HG03108 (cell line): ENCODE results near the gene TBC1D22A.

Source experiments
- ATAC-seq: cut with Tn5 transposase; IDR thresholded peaks from one replicate; pipeline ENCODE4 v1.9.1; 2021; ENCODE audit warnings: moderate library complexity; ENCODE audit not compliant: unreplicated experiment

TBC1D22A gene

DNA sequence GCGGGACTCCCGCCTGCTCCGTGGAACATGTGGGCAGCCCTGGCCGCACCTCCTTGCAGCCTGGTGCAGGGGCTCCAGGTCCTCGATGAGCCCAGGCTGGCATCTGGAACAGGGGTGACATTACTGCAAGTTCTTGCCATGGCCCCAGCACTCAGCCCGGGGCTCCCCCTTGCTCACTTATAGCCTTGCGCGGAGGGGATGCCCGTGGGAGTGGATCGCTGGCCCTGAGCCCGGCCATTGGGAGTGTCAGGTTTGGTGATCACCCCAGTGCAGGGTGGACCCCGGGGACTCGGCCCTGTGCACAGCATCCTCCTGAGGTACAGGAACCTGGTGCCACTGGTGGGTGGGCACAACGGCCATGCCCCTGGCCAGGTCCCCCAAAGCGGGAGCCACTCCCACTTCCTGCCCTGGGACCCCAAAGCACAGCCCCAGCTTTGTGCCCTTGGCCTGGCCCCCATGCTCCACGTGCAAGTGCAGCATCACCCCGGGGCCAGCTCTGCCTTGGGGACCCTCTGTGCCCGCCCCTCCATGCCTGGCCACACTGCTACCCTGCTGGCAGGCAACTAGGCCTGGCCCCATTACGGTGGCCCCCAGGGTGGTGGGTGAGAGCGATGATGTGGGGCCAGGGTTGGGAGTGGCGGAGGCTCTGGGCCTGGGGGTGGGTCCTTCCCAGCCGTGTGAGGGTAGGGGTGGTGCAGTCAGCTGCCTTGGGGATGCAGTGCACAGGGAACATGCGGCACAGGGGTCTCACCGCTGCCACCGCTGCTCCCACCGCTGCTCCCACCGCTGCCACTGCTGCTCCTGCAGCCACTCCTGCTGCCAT lies 439.8 kb downstream of the TBC1D22A start:
- no peak for ATAC-seq

GRCh38 chr22:47202819-47203553 lies 440.5 kb downstream of the TBC1D22A start:
- no peak for ATAC-seq

- no peak for ATAC-seq
Measured at GRCh38 chr22:47203554-47203991, 441.1 kb downstream of the TBC1D22A start.

DNA sequence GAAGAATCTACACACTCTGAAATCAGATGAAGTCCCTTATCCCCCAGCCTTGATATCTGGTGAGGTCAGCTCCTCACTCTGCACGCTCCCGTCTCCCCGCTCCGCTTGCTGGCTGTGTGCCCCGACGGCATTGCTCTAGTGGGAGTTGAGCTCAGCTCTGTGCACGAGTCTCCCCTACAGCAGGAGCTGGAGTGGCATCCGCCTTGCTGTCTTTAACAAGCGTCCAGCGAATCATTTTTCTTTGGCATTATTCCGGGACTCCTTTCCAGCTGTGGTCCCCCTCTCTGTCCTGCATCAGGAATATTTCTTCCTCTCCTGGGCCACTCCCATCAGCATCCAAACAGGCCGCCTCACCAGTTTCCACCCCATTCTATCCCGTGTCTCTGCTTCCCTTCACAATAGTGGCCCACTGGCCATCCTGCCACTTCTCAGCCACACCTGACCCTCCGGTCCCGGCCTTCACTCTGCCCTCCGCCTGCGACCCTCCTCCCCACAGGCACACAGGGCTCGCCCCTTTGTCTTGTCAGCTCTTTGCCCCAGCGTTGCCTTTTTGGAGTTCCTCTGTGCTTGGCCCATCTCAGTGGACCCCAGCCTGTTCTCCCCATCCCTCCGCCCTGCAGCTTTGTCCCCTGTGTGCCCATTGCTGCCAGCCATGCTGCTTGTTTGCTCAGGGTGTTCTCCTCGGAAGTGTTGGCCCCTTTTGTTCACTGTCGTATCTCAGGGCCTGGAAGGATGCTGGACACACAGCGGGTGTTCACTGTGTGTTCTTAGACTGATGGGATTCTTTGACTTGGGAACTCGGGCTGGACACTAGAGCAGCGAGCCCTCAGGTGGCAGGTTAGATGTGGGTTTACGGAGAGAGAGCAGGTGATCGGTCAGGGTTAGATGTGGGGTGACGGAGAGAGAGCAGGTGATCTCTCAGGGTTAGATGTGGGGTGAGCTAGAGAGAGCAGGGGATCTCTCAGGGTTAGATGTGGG lies 441.8 kb downstream of the TBC1D22A start:
- ATAC-seq, result no peak

DNA sequence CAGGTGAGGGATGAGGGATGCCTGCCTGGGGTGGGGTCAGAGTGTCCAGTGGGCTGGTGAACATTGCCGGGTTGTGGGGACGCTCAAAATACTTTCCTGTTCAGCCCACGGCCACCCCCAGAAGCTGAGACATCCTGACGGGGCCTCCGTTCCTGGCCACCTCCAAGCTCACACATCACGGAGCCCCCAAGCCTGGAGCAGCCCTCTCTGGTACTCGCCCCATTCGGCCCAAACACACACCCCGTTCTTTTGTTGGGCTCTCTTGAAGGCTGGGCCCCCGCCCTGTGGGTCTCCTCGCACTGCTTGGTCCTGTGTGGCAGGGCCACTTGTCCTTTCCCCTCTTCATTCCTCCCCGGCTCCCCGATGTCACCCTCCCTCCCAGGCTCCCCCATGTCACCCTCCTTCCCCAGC lies 442.6 kb downstream of the TBC1D22A start:
- ATAC-seq, result no peak

GRCh38 chr22:47205554-47205953 lies 443.1 kb downstream of the TBC1D22A start:
- no peak for ATAC-seq

GRCh38 chr22:47206164-47206563 lies 443.7 kb downstream of the TBC1D22A start:
- ATAC-seq, result no peak

- ATAC-seq, result no peak
Measured at GRCh38 chr22:47206666-47207218, 444.3 kb downstream of the TBC1D22A start.

- ATAC-seq, result no peak
Measured at GRCh38 chr22:47207387-47207786, 444.9 kb downstream of the TBC1D22A start.

GRCh38 chr22:47207846-47208554 lies 445.6 kb downstream of the TBC1D22A start:
- no peak for ATAC-seq

GRCh38 chr22:47208630-47209029 lies 446.2 kb downstream of the TBC1D22A start:
- no peak for ATAC-seq

- ATAC-seq, result no peak
Measured at GRCh38 chr22:47209040-47209514, 446.6 kb downstream of the TBC1D22A start.

DNA sequence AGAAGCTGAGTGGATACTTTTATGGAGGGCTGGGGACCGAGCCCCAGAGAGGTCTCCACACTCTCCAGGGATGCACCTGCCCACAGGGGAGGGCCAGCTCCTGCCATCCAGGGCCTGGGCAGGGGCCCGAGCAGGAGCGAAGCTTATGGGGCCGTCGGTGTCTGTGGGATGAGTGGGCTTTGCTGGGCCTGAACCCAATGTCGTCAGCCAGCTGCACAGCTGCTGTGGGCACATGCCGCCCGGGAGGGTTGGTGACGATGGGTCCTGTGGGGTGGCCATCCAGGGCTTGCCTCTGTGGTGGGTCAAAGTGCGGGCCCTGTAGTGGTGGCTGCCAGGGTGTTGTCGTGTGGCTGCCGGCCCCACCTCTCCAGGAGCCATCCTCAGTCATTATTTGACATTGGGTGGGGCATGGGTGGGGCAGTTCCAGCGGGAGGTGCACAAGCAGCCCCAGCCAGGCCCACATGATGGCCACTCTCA lies 447.1 kb downstream of the TBC1D22A start:
- no peak for ATAC-seq

GRCh38 chr22:47210112-47210657 lies 447.7 kb downstream of the TBC1D22A start:
- no peak for ATAC-seq

DNA sequence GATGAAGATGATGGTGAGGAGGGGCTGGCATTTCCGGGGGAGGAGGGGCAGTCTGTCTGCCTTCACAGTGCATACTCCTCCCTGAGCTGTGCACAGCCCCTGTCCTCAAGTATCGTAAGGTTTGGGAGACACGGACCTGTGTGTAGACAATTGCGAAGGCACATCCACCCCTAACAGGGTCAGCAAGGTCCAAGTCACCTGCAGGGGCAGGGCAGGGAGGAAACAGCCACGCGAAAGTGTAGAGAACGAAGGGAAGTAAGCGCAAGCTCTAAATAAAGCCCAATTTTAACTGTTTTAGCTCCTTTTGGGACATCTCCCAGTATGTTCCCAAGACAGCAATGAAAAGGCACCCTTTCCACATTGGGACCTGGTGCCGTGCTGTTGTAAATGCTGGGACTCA lies 448.2 kb downstream of the TBC1D22A start:
- no peak for ATAC-seq

DNA sequence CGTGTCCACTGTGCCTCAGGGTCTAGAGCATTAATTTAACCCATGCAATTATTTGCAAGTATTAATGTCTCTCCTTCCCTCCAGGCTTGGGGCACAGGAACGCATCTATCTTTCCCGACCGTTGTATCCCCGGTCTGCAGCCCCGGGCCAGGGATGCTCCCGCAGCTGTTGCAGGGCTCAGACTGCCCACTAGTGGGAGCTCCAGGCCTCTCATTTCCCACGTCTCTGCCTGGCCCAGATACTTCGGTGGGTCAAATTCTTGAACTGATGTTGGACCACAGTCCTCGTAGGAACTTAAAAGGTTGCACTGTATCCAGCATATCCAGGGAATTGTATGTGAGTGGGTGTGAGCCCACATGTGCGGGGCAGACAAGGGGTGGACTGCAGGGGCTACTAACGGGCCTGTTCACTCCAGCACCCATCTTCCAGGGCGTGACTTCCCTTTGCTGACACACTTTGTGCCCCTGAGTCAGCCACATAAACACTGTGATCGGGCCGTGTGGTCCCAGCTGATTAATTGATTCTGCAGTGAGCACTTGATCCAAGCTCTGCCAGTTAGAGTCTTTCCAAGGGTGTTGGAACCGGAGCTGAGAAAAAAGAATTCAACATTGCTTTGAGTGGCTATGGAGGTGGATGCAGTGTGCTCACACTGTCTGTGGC lies 451.3 kb downstream of the TBC1D22A start:
- no peak for ATAC-seq

DNA sequence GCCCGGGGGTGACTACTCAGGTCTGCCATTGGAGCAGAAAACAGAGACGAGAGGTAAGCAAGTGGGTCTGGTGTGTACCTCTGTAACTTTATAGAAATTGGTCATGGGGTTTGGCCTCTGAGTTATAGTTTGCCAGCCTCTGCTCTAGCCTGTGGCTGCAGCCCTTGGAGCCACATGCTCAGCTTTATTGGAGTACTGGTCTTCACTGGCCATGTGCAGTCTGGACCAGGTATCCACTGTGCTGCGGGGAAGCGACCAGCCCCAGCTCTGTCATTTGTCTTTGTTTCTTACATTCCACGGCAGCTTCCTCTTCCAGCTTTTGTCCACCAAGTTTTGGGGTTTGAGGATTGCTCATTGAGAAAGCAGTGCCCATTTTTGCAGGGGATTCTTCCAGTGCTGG lies 453.4 kb downstream of the TBC1D22A start:
- ATAC-seq, result no peak

DNA sequence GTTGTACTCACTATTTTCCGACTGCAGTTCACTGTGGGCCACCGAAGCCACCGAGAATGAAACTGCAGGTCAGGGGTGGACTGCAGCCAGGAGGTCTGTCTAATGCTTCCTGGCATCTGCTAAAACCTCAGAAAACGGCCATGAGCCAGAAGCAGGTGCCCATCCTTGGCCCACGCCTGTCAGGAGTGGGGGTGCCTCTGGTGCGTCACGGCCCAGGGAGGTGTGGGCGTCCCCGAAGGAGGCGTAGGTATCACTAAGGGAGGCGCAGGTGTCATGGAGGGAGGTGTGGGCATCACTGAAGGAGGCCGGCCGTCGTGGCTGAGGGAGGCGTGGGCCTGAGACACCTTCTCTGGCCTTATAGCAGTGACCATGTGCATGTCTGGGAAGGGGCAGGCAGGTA lies 456.2 kb downstream of the TBC1D22A start:
- ATAC-seq, result no peak

GRCh38 chr22:47219789-47220188 lies 457.3 kb downstream of the TBC1D22A start:
- no peak for ATAC-seq
